Measurements from ENCODE around the gene COA3.

GRCh38 chr17:42818379-42818778 lies 19.9 kb upstream of the COA3 start:
- TF ChIP-seq CTCF (conservative IDR thresholded peaks at IDR 0.05; ENCODE audit: low read depth in 2 of 2) (no peak), POLR2AphosphoS5 (IDR thresholded peaks at IDR 0.05; ENCODE audit: low read depth) (no peak), REST (IDR thresholded peaks at IDR 0.05; ENCODE audit: unreplicated experiment) (no peak), EZH2 (IDR thresholded peaks at IDR 0.05; ENCODE audit: low read depth, unreplicated experiment) (no peak), EZH2phosphoT487 (IDR thresholded peaks at IDR 0.05; ENCODE audit: unreplicated experiment) (no peak), CREB1 (CRISPR knock-in tag; IDR thresholded peaks at IDR 0.05; ENCODE audit: low read depth) (no peak), JUNB (IDR thresholded peaks at IDR 0.05; ENCODE audit: unreplicated experiment) (no peak), ZNF331 (CRISPR knock-in tag; IDR thresholded peaks at IDR 0.05; ENCODE audit: low read depth) (no peak), ZNF462 (CRISPR knock-in tag; IDR thresholded peaks at IDR 0.05) (no peak), STAT1 (IDR thresholded peaks at IDR 0.05; ENCODE audit: unreplicated experiment) (no peak)

All from GM23338 (cell line).